Measurements from ENCODE around the gene YTHDC1. TPM values are rescaled to one million over a fixed set of nuclear protein-coding genes. Genes with fewer than 3 reads are reported as not detected.

YTHDC1 gene
- total and polyA plus RNA-seq, 7 experiments from 2014 or later: 26.9 to 254 (median 206) TPM

GRCh38 chr4:68372588-68372987 is 22.7 kb upstream of the YTHDC1 start:
- ChIA-PET CTCF (interaction anchor here (0.9 to 1.1 kb wide), 2 partner anchors 10 to 101 kb away, joined by 3 to 4 read pairs; no protein-coding TSS in a partner anchor), POLR2A (no interaction called here)
- intact Hi-C loops (cut with micrococcal nuclease): loop anchor here in 1 of 2 donors (2.0 kb wide), 1 partner anchor 14 kb away; no protein-coding TSS in a partner anchor

GRCh38 chr4:68369142-68369805 is 19.4 kb upstream of the YTHDC1 start:
- Mint-ChIP-seq H3K36me3 (peaks cover 0 to 7% (median 3%) of the 10 kb centered on the region in 5 donors), H3K4me1 (peaks cover 4 to 18% (median 10%) of the 10 kb centered on the region in 7 donors), H3K4me3 (no peak overlapping the region), H3K9me3 (peaks cover 0 to 5% (median 0%) of the 10 kb centered on the region in 11 donors), H3K27ac (no peak overlapping the region), H3K27me3 (peaks cover 3 to 13% (median 9%) of the 10 kb centered on the region in 5 donors)
- ATAC-seq (no peak), DNase-seq (no peak)
- intact Hi-C loops (cut with micrococcal nuclease): no loop called here
- Histone ChIP-seq H3K4me3 (ENCODE audit: low read length) (no peak overlapping the region), H3K4me1 (ENCODE audit: control insufficient read depth in 2 of 2, insufficient read depth in 2 of 2, low read length in 2 of 2) (no peaks in the 10 kb centered on the region), H3K27me3 (ENCODE audit: control insufficient read depth in 2 of 2, insufficient read depth in 2 of 2, low read length in 2 of 2) (no peaks in the 10 kb centered on the region), H3K36me3 (ENCODE audit: control insufficient read depth in 2 of 3, insufficient read depth in 3 of 3, low read length in 3 of 3) (no peaks in the 10 kb centered on the region), H3K9me3 (ENCODE audit: control insufficient read depth in 2 of 3, low read length in 3 of 3) (no peaks in the 10 kb centered on the region), H3K27ac (ENCODE audit: low read depth, low read length) (no peak overlapping the region)
- POLR2A ChIA-PET: interaction anchor here (0.6 kb wide), 1 partner anchor 15 kb away, joined by 3 read pairs; no protein-coding TSS in a partner anchor
- CTCF ChIA-PET: no interaction called here

More at GRCh38 chr4:68372588-68372987, 22.7 kb upstream of the YTHDC1 start:
- Histone ChIP-seq H3K27me3 (ENCODE audit: control insufficient read depth in 2 of 2, insufficient read depth in 2 of 2, low read length in 2 of 2) (no peaks in the 10 kb centered on the region), H3K9me3 (ENCODE audit: control insufficient read depth in 2 of 3, low read length in 3 of 3) (no peaks in the 10 kb centered on the region), H3K27ac (ENCODE audit: low read depth, low read length) (no peak overlapping the region), H3K4me1 (ENCODE audit: control insufficient read depth in 2 of 2, insufficient read depth in 2 of 2, low read length in 2 of 2) (no peaks in the 10 kb centered on the region), H3K4me3 (ENCODE audit: low read length) (no peak overlapping the region), H3K36me3 (ENCODE audit: control insufficient read depth in 2 of 3, insufficient read depth in 3 of 3, low read length in 3 of 3) (no peaks in the 10 kb centered on the region)
- ATAC-seq: no peak
- Mint-ChIP-seq H3K4me3 (no peak overlapping the region), H3K27ac (peak overlapping the region in 2 of 9 donors; percentile 13 to 25), H3K9me3 (no peaks in the 10 kb centered on the region), H3K36me3 (peaks cover 0 to 4% (median 0%) of the 10 kb centered on the region in 5 donors), H3K27me3 (peaks cover 0 to 14% (median 0%) of the 10 kb centered on the region in 5 donors), H3K4me1 (peaks cover 5 to 28% (median 19%) of the 10 kb centered on the region in 7 donors)
- no peak for DNase-seq

- H3K36me3 ChIP-seq (ENCODE audit: control insufficient read depth in 2 of 3, insufficient read depth in 3 of 3, low read length in 3 of 3): no peaks in the 10 kb centered on the region
- no peaks in the 10 kb centered on the region for H3K9me3 ChIP-seq (ENCODE audit: control insufficient read depth in 2 of 3, low read length in 3 of 3)
- no peak overlapping the region for H3K4me3 Mint-ChIP-seq
- no peak overlapping the region for H3K4me3 ChIP-seq (ENCODE audit: low read length)
- no peak overlapping the region for H3K27ac Mint-ChIP-seq
- ChIA-PET POLR2A (interaction anchor here (0.6 kb wide), 1 partner anchor 192 kb away, joined by 3 read pairs; no protein-coding TSS in a partner anchor), CTCF (no interaction called here)
- ATAC-seq (no peak), DNase-seq (no peak)
- no peaks in the 10 kb centered on the region for H3K4me1 ChIP-seq (ENCODE audit: control insufficient read depth in 2 of 2, insufficient read depth in 2 of 2, low read length in 2 of 2)
- peaks cover 0 to 9% (median 3%) of the 10 kb centered on the region in 5 donors for H3K36me3 Mint-ChIP-seq
- H3K27ac ChIP-seq (ENCODE audit: low read depth, low read length): no peak overlapping the region
- intact Hi-C loops (cut with micrococcal nuclease): no loop called here
- no peaks in the 10 kb centered on the region for H3K27me3 ChIP-seq (ENCODE audit: control insufficient read depth in 2 of 2, insufficient read depth in 2 of 2, low read length in 2 of 2)
- peaks cover 0 to 5% (median 0%) of the 10 kb centered on the region in 11 donors for H3K9me3 Mint-ChIP-seq
- peaks cover 4 to 17% (median 10%) of the 10 kb centered on the region in 7 donors for H3K4me1 Mint-ChIP-seq
- H3K27me3 Mint-ChIP-seq: peaks cover 3 to 17% (median 9%) of the 10 kb centered on the region in 5 donors
Observed at GRCh38 chr4:68368691-68369131, 18.8 kb upstream of the YTHDC1 start.

GRCh38 chr4:68367835-68368234 is 17.9 kb upstream of the YTHDC1 start:
- H3K4me1 ChIP-seq (ENCODE audit: control insufficient read depth in 2 of 2, insufficient read depth in 2 of 2, low read length in 2 of 2): no peaks in the 10 kb centered on the region
- Mint-ChIP-seq H3K4me1 (peaks cover 0 to 11% (median 4%) of the 10 kb centered on the region in 7 donors), H3K36me3 (peaks cover 0 to 9% (median 0%) of the 10 kb centered on the region in 5 donors), H3K4me3 (no peak overlapping the region), H3K9me3 (peaks cover 0 to 5% (median 0%) of the 10 kb centered on the region in 11 donors), H3K27me3 (peaks cover 3 to 18% (median 9%) of the 10 kb centered on the region in 5 donors), H3K27ac (no peak overlapping the region)
- H3K27me3 ChIP-seq (ENCODE audit: control insufficient read depth in 2 of 2, insufficient read depth in 2 of 2, low read length in 2 of 2): no peaks in the 10 kb centered on the region
- H3K27ac ChIP-seq (ENCODE audit: low read depth, low read length): no peak overlapping the region
- no peak for ATAC-seq
- no peak overlapping the region for H3K4me3 ChIP-seq (ENCODE audit: low read length)
- no peaks in the 10 kb centered on the region for H3K9me3 ChIP-seq (ENCODE audit: control insufficient read depth in 2 of 3, low read length in 3 of 3)
- no peak for DNase-seq
- intact Hi-C loops (cut with micrococcal nuclease): no loop called here
- ChIA-PET POLR2A (interaction anchor here (1.3 kb wide), 1 partner anchor 18 kb away, joined by 4 read pairs; the partner anchor contains the start of gene YTHDC1), CTCF (interaction anchor here (0.6 kb wide), 1 partner anchor 66 kb away, joined by 5 read pairs; no protein-coding TSS in a partner anchor)
- no peaks in the 10 kb centered on the region for H3K36me3 ChIP-seq (ENCODE audit: control insufficient read depth in 2 of 3, insufficient read depth in 3 of 3, low read length in 3 of 3)

GRCh38 chr4:68366600-68366999 is 16.7 kb upstream of the YTHDC1 start:
- Mint-ChIP-seq H3K36me3 (peaks cover 0 to 9% (median 0%) of the 10 kb centered on the region in 5 donors), H3K27ac (no peak overlapping the region), H3K4me3 (no peak overlapping the region), H3K27me3 (peaks cover 3 to 22% (median 9%) of the 10 kb centered on the region in 5 donors), H3K9me3 (peaks cover 0 to 5% (median 0%) of the 10 kb centered on the region in 11 donors), H3K4me1 (peaks cover 0 to 11% (median 4%) of the 10 kb centered on the region in 7 donors)
- DNase-seq (no peak), ATAC-seq (no peak)
- ChIA-PET POLR2A (interaction anchor here (1.3 kb wide), 1 partner anchor 17 kb away, joined by 4 read pairs; the partner anchor contains the start of gene YTHDC1), CTCF (no interaction called here)
- no peaks in the 10 kb centered on the region for H3K4me1 ChIP-seq (ENCODE audit: control insufficient read depth in 2 of 2, insufficient read depth in 2 of 2, low read length in 2 of 2)
- no peaks in the 10 kb centered on the region for H3K9me3 ChIP-seq (ENCODE audit: control insufficient read depth in 2 of 3, low read length in 3 of 3)
- intact Hi-C loops (cut with micrococcal nuclease): no loop called here
- H3K36me3 ChIP-seq (ENCODE audit: control insufficient read depth in 2 of 3, insufficient read depth in 3 of 3, low read length in 3 of 3): no peaks in the 10 kb centered on the region
- H3K27ac ChIP-seq (ENCODE audit: low read depth, low read length): no peak overlapping the region
- no peaks in the 10 kb centered on the region for H3K27me3 ChIP-seq (ENCODE audit: control insufficient read depth in 2 of 2, insufficient read depth in 2 of 2, low read length in 2 of 2)
- no peak overlapping the region for H3K4me3 ChIP-seq (ENCODE audit: low read length)

GRCh38 chr4:68365068-68365467 is 15.2 kb upstream of the YTHDC1 start:
- Mint-ChIP-seq H3K4me3 (no peak overlapping the region), H3K27ac (no peak overlapping the region), H3K9me3 (peaks cover 0 to 5% (median 0%) of the 10 kb centered on the region in 11 donors), H3K4me1 (peaks cover 0 to 11% (median 4%) of the 10 kb centered on the region in 7 donors), H3K27me3 (peaks cover 3 to 22% (median 9%) of the 10 kb centered on the region in 5 donors), H3K36me3 (peaks cover 0 to 9% (median under 1%) of the 10 kb centered on the region in 5 donors)
- H3K27ac ChIP-seq (ENCODE audit: low read depth, low read length): no peak overlapping the region
- CTCF ChIA-PET: interaction anchor here (1.5 kb wide), 1 partner anchor 11 kb away, joined by 5 read pairs; no protein-coding TSS in a partner anchor
- intact Hi-C loops (cut with micrococcal nuclease): no loop called here
- H3K27me3 ChIP-seq (ENCODE audit: control insufficient read depth in 2 of 2, insufficient read depth in 2 of 2, low read length in 2 of 2): no peaks in the 10 kb centered on the region
- DNase-seq: no peak
- no peaks in the 10 kb centered on the region for H3K9me3 ChIP-seq (ENCODE audit: control insufficient read depth in 2 of 3, low read length in 3 of 3)
- ATAC-seq: no peak
- H3K4me3 ChIP-seq (ENCODE audit: low read length): no peak overlapping the region
- no peaks in the 10 kb centered on the region for H3K4me1 ChIP-seq (ENCODE audit: control insufficient read depth in 2 of 2, insufficient read depth in 2 of 2, low read length in 2 of 2)
- POLR2A ChIA-PET: no interaction called here
- H3K36me3 ChIP-seq (ENCODE audit: control insufficient read depth in 2 of 3, insufficient read depth in 3 of 3, low read length in 3 of 3): no peaks in the 10 kb centered on the region

All from naive thymus-derived CD4-positive, alpha-beta T cell (primary cell).